H1 (cell line): ENCODE results near the gene LARP4B. TPM values are rescaled to one million over a fixed set of nuclear protein-coding genes. Genes with fewer than 3 reads are reported as not detected.

Experiments used
- CTCF ChIA-PET: fragments of 300-600 bp; sonication (Branson Sonifier 250); formaldehyde crosslinking; loops from one replicate; lab custom pipeline; 2021; ENCODE audit not compliant: partially characterized antibody; lab: Charles Lee
- POLR2A ChIA-PET: fragments of 300-600 bp; sonication (Branson Sonifier 250); formaldehyde crosslinking; loops from one replicate; lab custom pipeline; 2021; ENCODE audit warnings: inconsistent platforms; ENCODE audit not compliant: partially characterized antibody; lab: Charles Lee
- DNase-seq, 2 experiments: peaks; one replicate each; pipeline versions ENCODE4 v3.0.0 to v3.0.0-alpha.2; 2010 to 2022; ENCODE audit warnings: low spot score in 2 of 2, low read depth in 1 of 2, mixed read lengths in 1 of 2
- FAIRE-seq: peaks from 2 replicates; lab custom pipeline; 2011; peaks lifted over from hg19 to GRCh38; lab: Jason Lieb, UNC
- H2AFZ ChIP-seq: 2 replicates; pipeline ENCODE4 v1.8.1; 2012; ENCODE audit warnings: low read length, inconsistent platforms
- H2AK5ac ChIP-seq: 2 replicates; pipeline ENCODE4 v1.6.1; 2013; ENCODE audit warnings: low read depth, low read length
- H2BK120ac ChIP-seq: replicated peaks from 2 replicates; pipeline ENCODE3; 2013; ENCODE audit warnings: low read depth, low read length, inconsistent platforms
- H2BK12ac ChIP-seq: 2 replicates; pipeline ENCODE4 v1.6.1; 2013; ENCODE audit warnings: low read depth, low read length
- H2BK15ac ChIP-seq: 2 replicates; pipeline ENCODE4 v1.6.1; 2013; ENCODE audit warnings: low read length
- H2BK20ac ChIP-seq: 2 replicates; pipeline ENCODE4 v1.6.1; 2013; ENCODE audit warnings: low read length
- H2BK5ac ChIP-seq: 2 replicates; pipeline ENCODE4 v1.6.1; 2013; ENCODE audit warnings: low read depth, low read length
- H3K14ac ChIP-seq: 2 replicates; pipeline ENCODE4 v1.6.1; 2013; ENCODE audit warnings: inconsistent platforms; ENCODE audit not compliant: insufficient read length
- H3K18ac ChIP-seq: 2 replicates; pipeline ENCODE4 v1.6.1; 2013; ENCODE audit warnings: low read length; ENCODE audit errors: extremely low read depth
- H3K23ac ChIP-seq: 2 replicates; pipeline ENCODE4 v1.6.1; 2013; ENCODE audit warnings: inconsistent platforms; ENCODE audit not compliant: insufficient read length
- H3K23me2 ChIP-seq: 2 replicates; pipeline ENCODE4 v1.6.1; 2013; ENCODE audit warnings: low read depth, low read length
- H3K27ac ChIP-seq: 2 replicates; pipeline ENCODE4 v1.6.1; 2011; ENCODE audit warnings: low read depth, low read length, inconsistent platforms
- H3K27me3 ChIP-seq, 4 experiments: replicated peaks in 1 of 4; 1 replicate in 1 of 4; 2 replicates in 3 of 4; pipeline versions ENCODE4 v1.6.1 to v1.8.1; 2011 to 2013; ENCODE audit warnings: low read length in 3 of 4, mild to moderate bottlenecking in 3 of 4, inconsistent platforms in 2 of 4, mixed read lengths in 2 of 4, moderate library complexity in 1 of 4; ENCODE audit not compliant: control insufficient read depth in 3 of 4, insufficient read depth in 3 of 4; ENCODE audit errors: extremely low read depth in 1 of 4
- H3K36me3 ChIP-seq, 4 experiments: 2 replicates each; pipeline versions ENCODE4 v1.6.1 to v1.8.1; 2011 to 2013; ENCODE audit warnings: mild to moderate bottlenecking in 4 of 4, low read length in 3 of 4, moderate library complexity in 2 of 4, control low read depth in 1 of 4, inconsistent platforms in 1 of 4; ENCODE audit not compliant: insufficient read depth in 4 of 4, control insufficient read depth in 2 of 4
- H3K4ac ChIP-seq: replicated peaks from 2 replicates; pipeline ENCODE3; 2013; ENCODE audit warnings: low read length, low read depth, mixed read lengths, inconsistent platforms; ENCODE audit not compliant: insufficient read length
- H3K4me1 ChIP-seq, 4 experiments: replicated peaks in 1 of 4; 1 replicate in 1 of 4; 2 replicates in 3 of 4; pipeline versions ENCODE4 v1.6.1 to v1.8.1; 2011 to 2013; ENCODE audit warnings: low read length in 3 of 4, inconsistent platforms in 2 of 4, mixed read lengths in 1 of 4; ENCODE audit not compliant: insufficient read depth in 4 of 4, control insufficient read depth in 3 of 4
- H3K4me2 ChIP-seq, 2 experiments: 2 replicates each; pipeline versions ENCODE4 v1.6.1 to v1.8.1; 2011 to 2013; ENCODE audit warnings: low read depth in 2 of 2, low read length in 2 of 2, control low read depth in 1 of 2, inconsistent platforms in 1 of 2, mild to moderate bottlenecking in 1 of 2; ENCODE audit not compliant: insufficient read depth in 1 of 2
- H3K4me3 ChIP-seq, 4 experiments: fragments of 200-600, 300-600 bp in 1 of 4; sonication (generic), shearing (Covaris generic), sonication (Bioruptor Twin) in 1 of 4; 2 replicates each; pipeline versions ENCODE4 v1.5.1 to v1.8.1; 2011 to 2016; ENCODE audit warnings: low read length in 4 of 4, low read depth in 3 of 4, control low read depth in 2 of 4, inconsistent platforms in 2 of 4, mild to moderate bottlenecking in 2 of 4, mixed read lengths in 1 of 4, moderate library complexity in 1 of 4; ENCODE audit not compliant: insufficient read depth in 2 of 4; ENCODE audit errors: extremely low read depth in 1 of 4
- H3K56ac ChIP-seq: replicated peaks from 2 replicates; pipeline ENCODE3; 2013; ENCODE audit warnings: low read depth, mild to moderate bottlenecking, mixed read lengths, low read length, inconsistent platforms; ENCODE audit not compliant: insufficient read length
- H3K79me1 ChIP-seq: 2 replicates; pipeline ENCODE4 v1.6.1; 2013; ENCODE audit warnings: low read depth, low read length, control low read depth
- H3K79me2 ChIP-seq, 2 experiments: 2 replicates each; pipeline versions ENCODE4 v1.6.1 to v1.8.1; 2012 to 2013; ENCODE audit warnings: low read length in 2 of 2, mild to moderate bottlenecking in 2 of 2, inconsistent platforms in 1 of 2; ENCODE audit not compliant: insufficient read depth in 2 of 2, control insufficient read depth in 1 of 2
- H3K9ac ChIP-seq, 4 experiments: replicated peaks in 1 of 4; 1 replicate in 1 of 4; 2 replicates in 3 of 4; pipeline versions ENCODE4 v1.6.1 to v1.8.1; 2011 to 2013; ENCODE audit warnings: low read depth in 3 of 4, low read length in 3 of 4, control low read depth in 2 of 4, mild to moderate bottlenecking in 2 of 4, moderate library complexity in 2 of 4, inconsistent platforms in 1 of 4; ENCODE audit errors: extremely low read depth in 1 of 4
- H3K9me3 ChIP-seq, 2 experiments: 2 replicates each; pipeline versions ENCODE4 v1.6.1 to v1.8.1; 2012 to 2013; ENCODE audit warnings: mild to moderate bottlenecking in 2 of 2, moderate library complexity in 2 of 2, control low read depth in 1 of 2, inconsistent platforms in 1 of 2, low read depth in 1 of 2, low read length in 1 of 2, mixed read lengths in 1 of 2; ENCODE audit not compliant: insufficient read depth in 2 of 2
- H4K20me1 ChIP-seq, 2 experiments: replicated peaks in 1 of 2; 2 replicates each; pipeline versions ENCODE3 to v1.8.1; 2011 to 2013; ENCODE audit warnings: inconsistent platforms in 2 of 2, low read length in 2 of 2, mild to moderate bottlenecking in 1 of 2; ENCODE audit not compliant: insufficient read depth in 2 of 2, control insufficient read depth in 1 of 2
- H4K5ac ChIP-seq: 2 replicates; pipeline ENCODE4 v1.6.1; 2013; ENCODE audit warnings: low read length, low read depth, mixed read lengths, inconsistent platforms; ENCODE audit not compliant: insufficient read length
- H4K8ac ChIP-seq: 2 replicates; pipeline ENCODE4 v1.8.0; 2013; ENCODE audit warnings: mild to moderate bottlenecking, moderate library complexity, low read length, inconsistent platforms; ENCODE audit not compliant: insufficient read depth; ENCODE audit errors: extremely low read depth
- H4K91ac ChIP-seq: replicated peaks from 2 replicates; pipeline ENCODE3; 2013; ENCODE audit warnings: low read length, mixed read lengths, inconsistent platforms; ENCODE audit not compliant: insufficient read length
- MAFK ChIP-seq: IDR thresholded peaks from 2 replicates; pipeline ENCODE4 v1.6.1; 2012; ENCODE audit warnings: low read depth, mild to moderate bottlenecking, improper control_type of control experiment, low read length
- WGBS, 2 experiments: shearing (Covaris generic) in 1 of 2; methylation state at CpG; one replicate each; pipeline versions ENCODE4 v1.1.6 to v1.1.7; 2013 to 2015; ENCODE audit warnings: low lambda C conversion rate in 2 of 2, mixed read lengths in 2 of 2, inconsistent platforms in 1 of 2, low coverage in 1 of 2, missing lambda C conversion rate in 1 of 2; ENCODE audit not compliant: insufficient replicate concordance in 2 of 2, insufficient coverage in 1 of 2, insufficient read length in 1 of 2; ENCODE audit errors: extremely low coverage in 1 of 2, missing lambda C conversion rate in 1 of 2; 5-methylcytosine and 5-hydroxymethylcytosine counted together
- polyA plus RNA-seq, 7 experiments: library from polyadenylated mRNA; depleted of rRNA in 3 of 7; stranded (reverse) in 5 of 7; unstranded in 2 of 7; fragments of >200 nt in 5 of 7; fragments of 200-250 nt in 2 of 7; gene quantifications; 1 replicate in 5 of 7; 2 replicates in 1 of 7; 4 replicates in 1 of 7; pipeline versions ENCODE4 v1.2.1 to v1.2.3, GENCODE V29; 2011 to 2013; ENCODE audit warnings: missing spikeins in 2 of 7, mixed read lengths in 2 of 7
- total RNA-seq: library from RNA; stranded (reverse); fragmentation: NEBNext Ultra II Directional; extraction: Animal tissue kit (Norgen Biotek cat#: 25700); gene quantifications from 2 replicates; pipeline ENCODE4 v1.2.1, GENCODE V29; 2021

LARP4B gene
- total and polyA plus RNA-seq, 2 of the 8 experiments (the other 6 are each of a cell fraction or from before 2014, with no cell fraction given): 20.1 to 78.6 TPM

- H3K79me1 ChIP-seq: no peaks in the 10 kb centered on the region
- H3K27ac ChIP-seq: no peak overlapping the region
- H2AFZ ChIP-seq: no peak overlapping the region
- H4K91ac ChIP-seq: no peak overlapping the region
- H3K9me3 ChIP-seq: no peaks in the 10 kb centered on the region
- no peak overlapping the region for H3K9ac ChIP-seq
- no peaks in the 10 kb centered on the region for H3K79me2 ChIP-seq
- H2AK5ac ChIP-seq: no peak overlapping the region
- H3K4me3 ChIP-seq: peak overlapping the region in 1 of 4 experiments; percentile 62; a peak in 2 of 8 replicates
- peaks cover 0 to 4% (median under 1%) of the 10 kb centered on the region in 4 experiments; a peak in 3 of 7 replicates for H3K4me1 ChIP-seq
- H2BK5ac ChIP-seq: no peak overlapping the region; the same call in 1 of the 2 replicates
- H4K20me1 ChIP-seq: peaks cover 0 to 2% of the 10 kb centered on the region in 2 experiments
- no peak overlapping the region for H4K5ac ChIP-seq
- ChIA-PET POLR2A (no interaction called here), CTCF (interaction anchor here (0.6 to 3.4 kb wide), 39 partner anchors 11 to 560 kb away, joined by 3 to 23 read pairs (median 3); no protein-coding TSS in a partner anchor)
- H3K27me3 ChIP-seq: peaks cover 0 to 10% (median 5%) of the 10 kb centered on the region in 4 experiments; a peak in 6 of 7 replicates
- no peak overlapping the region for H4K8ac ChIP-seq
- DNase-seq (peak in 1 of 2 experiments; percentile 51), FAIRE-seq (no peak)
- no peak overlapping the region for H3K14ac ChIP-seq
- H2BK15ac ChIP-seq: no peak overlapping the region; the same call in 1 of the 2 replicates
- peak overlapping the region; percentile 47 to 73; a peak in 2 of 4 replicates for H3K4me2 ChIP-seq
- 87% methylated on average over 28 of the region's 30 CpGs; no CpG with 5 or more reads in 1 of the 2 experiments for WGBS, 2 experiments
- H3K23me2 ChIP-seq: no peaks in the 10 kb centered on the region; the same call in 1 of the 2 replicates
- H2BK120ac ChIP-seq: no peak overlapping the region
- TF ChIP-seq MAFK: no peak
- TF ChIP-seq, all 59 proteins: peak for 0
- no peak overlapping the region for H2BK20ac ChIP-seq
- H3K23ac ChIP-seq: no peak overlapping the region
- no peaks in the 10 kb centered on the region for H3K36me3 ChIP-seq
- no peak overlapping the region for H3K4ac ChIP-seq
- no peak overlapping the region for H3K18ac ChIP-seq
- H3K56ac ChIP-seq: no peak overlapping the region
- H2BK12ac ChIP-seq: no peak overlapping the region
Observed at GRCh38 chr10:789831-790701, 141.4 kb downstream of the LARP4B start.
